ENCODE data around the gene TTC28. TPM values are rescaled to one million over a fixed set of nuclear protein-coding genes. Genes with fewer than 3 reads are reported as not detected.
"Not testable (repeated sequence)": the region's sequence is repeated elsewhere in the genome, so short reads cannot be mapped to it uniquely, and the experiment has no call there.

TTC28 gene
- total RNA-seq, 1 experiment from 2014 or later = 11.2 TPM

- Histone ChIP-seq H3K4me2 (ENCODE audit: low read depth, low read length, poor library complexity, severe bottlenecking) (no peak overlapping the region), H3K4me1 (ENCODE audit: low read length) (peaks cover 5% of the 10 kb centered on the region), H3K9me3 (ENCODE audit: low read length) (no peaks in the 10 kb centered on the region), H3K79me2 (ENCODE audit: low read length) (no peaks in the 10 kb centered on the region; the same call in 1 of the 2 replicates), H2AFZ (ENCODE audit: low read length) (no peak overlapping the region), H3K36me3 (ENCODE audit: insufficient read depth, low read length) (peaks cover 35% of the 10 kb centered on the region; the same call in 1 of the 2 replicates), H3K9ac (ENCODE audit: low read length) (no peak overlapping the region), H3K27ac (ENCODE audit: low read length) (no peak overlapping the region), H3K4me3 (ENCODE audit: low read length) (no peak overlapping the region), H3K9me2 (replicated peaks; ENCODE audit: insufficient read depth, low read length) (no peaks in the 10 kb centered on the region), H4K20me1 (ENCODE audit: insufficient read depth, low read depth, low read length) (no peaks in the 10 kb centered on the region), H3K27me3 (ENCODE audit: low read length) (no peaks in the 10 kb centered on the region)
- DNase-seq = no peak
Measured at GRCh38 chr22:28711820-28712777, 32.5 kb upstream of the TTC28 start.

- Histone ChIP-seq H3K27me3 (ENCODE audit: low read length) (no peaks in the 10 kb centered on the region), H3K9me3 (ENCODE audit: low read length) (no peaks in the 10 kb centered on the region), H3K9ac (ENCODE audit: low read length) (no peak overlapping the region), H3K79me2 (ENCODE audit: low read length) (no peaks in the 10 kb centered on the region), H2AFZ (ENCODE audit: low read length) (no peak overlapping the region), H3K9me2 (replicated peaks; ENCODE audit: insufficient read depth, low read length) (no peaks in the 10 kb centered on the region), H3K4me2 (ENCODE audit: low read depth, low read length, poor library complexity, severe bottlenecking) (no peak overlapping the region), H3K27ac (ENCODE audit: low read length) (no peak overlapping the region), H4K20me1 (ENCODE audit: insufficient read depth, low read depth, low read length) (no peaks in the 10 kb centered on the region), H3K4me3 (ENCODE audit: low read length) (no peak overlapping the region), H3K36me3 (ENCODE audit: insufficient read depth, low read length) (peaks cover 35% of the 10 kb centered on the region; the same call in 1 of the 2 replicates), H3K4me1 (ENCODE audit: low read length) (peaks cover 8% of the 10 kb centered on the region)
- no peak for DNase-seq
Measured at GRCh38 chr22:28711341-28711740, 31.7 kb upstream of the TTC28 start.

- no peak overlapping the region for H3K4me2 ChIP-seq (ENCODE audit: low read depth, low read length, poor library complexity, severe bottlenecking)
Measured at GRCh38 chr22:28710576-28711191, 31.0 kb upstream of the TTC28 start.

GRCh38 chr22:28710107-28710506 is 30.5 kb upstream of the TTC28 start:
- H3K9me2 ChIP-seq (replicated peaks; ENCODE audit: insufficient read depth, low read length) = no peaks in the 10 kb centered on the region
- peaks cover 8% of the 10 kb centered on the region for H3K4me1 ChIP-seq (ENCODE audit: low read length)
- no peak overlapping the region for H3K4me3 ChIP-seq (ENCODE audit: low read length)
- no peak overlapping the region for H3K27ac ChIP-seq (ENCODE audit: low read length)
- no peaks in the 10 kb centered on the region for H4K20me1 ChIP-seq (ENCODE audit: insufficient read depth, low read depth, low read length)
- H3K36me3 ChIP-seq (ENCODE audit: insufficient read depth, low read length) = peaks cover 40% of the 10 kb centered on the region; the same call in 1 of the 2 replicates
- no peak overlapping the region for H3K4me2 ChIP-seq (ENCODE audit: low read depth, low read length, poor library complexity, severe bottlenecking)
- H2AFZ ChIP-seq (ENCODE audit: low read length) = no peak overlapping the region
- H3K27me3 ChIP-seq (ENCODE audit: low read length) = no peaks in the 10 kb centered on the region
- no peak for DNase-seq
- no peak overlapping the region for H3K9ac ChIP-seq (ENCODE audit: low read length)
- H3K79me2 ChIP-seq (ENCODE audit: low read length) = no peaks in the 10 kb centered on the region
- H3K9me3 ChIP-seq (ENCODE audit: low read length) = no peaks in the 10 kb centered on the region

More at GRCh38 chr22:28710576-28711191, 31.0 kb upstream of the TTC28 start:
- Histone ChIP-seq H3K4me3 (ENCODE audit: low read length) (no peak overlapping the region), H3K36me3 (ENCODE audit: insufficient read depth, low read length) (peaks cover 40% of the 10 kb centered on the region; the same call in 1 of the 2 replicates), H3K27ac (ENCODE audit: low read length) (no peak overlapping the region), H3K79me2 (ENCODE audit: low read length) (no peaks in the 10 kb centered on the region), H3K9ac (ENCODE audit: low read length) (no peak overlapping the region), H2AFZ (ENCODE audit: low read length) (no peak overlapping the region), H3K9me3 (ENCODE audit: low read length) (no peaks in the 10 kb centered on the region), H3K4me1 (ENCODE audit: low read length) (peaks cover 8% of the 10 kb centered on the region), H3K9me2 (replicated peaks; ENCODE audit: insufficient read depth, low read length) (no peaks in the 10 kb centered on the region), H3K27me3 (ENCODE audit: low read length) (no peaks in the 10 kb centered on the region), H4K20me1 (ENCODE audit: insufficient read depth, low read depth, low read length) (no peaks in the 10 kb centered on the region)
- DNase-seq = no peak

GRCh38 chr22:28706845-28707244 is 27.2 kb upstream of the TTC28 start:
- Histone ChIP-seq H4K20me1 (ENCODE audit: insufficient read depth, low read depth, low read length) (no peaks in the 10 kb centered on the region), H3K4me3 (ENCODE audit: low read length) (no peak overlapping the region), H3K9ac (ENCODE audit: low read length) (no peak overlapping the region), H3K36me3 (ENCODE audit: insufficient read depth, low read length) (peaks cover 38% of the 10 kb centered on the region), H3K27me3 (ENCODE audit: low read length) (no peaks in the 10 kb centered on the region), H3K9me2 (replicated peaks; ENCODE audit: insufficient read depth, low read length) (no peaks in the 10 kb centered on the region), H3K27ac (ENCODE audit: low read length) (no peak overlapping the region), H3K9me3 (ENCODE audit: low read length) (no peaks in the 10 kb centered on the region), H3K4me1 (ENCODE audit: low read length) (peaks cover 8% of the 10 kb centered on the region), H3K4me2 (ENCODE audit: low read depth, low read length, poor library complexity, severe bottlenecking) (no peak overlapping the region), H3K79me2 (ENCODE audit: low read length) (no peaks in the 10 kb centered on the region), H2AFZ (ENCODE audit: low read length) (no peak overlapping the region)
- DNase-seq = no peak

GRCh38 chr22:28703436-28703835 is 23.8 kb upstream of the TTC28 start:
- Histone ChIP-seq H3K9me3 (ENCODE audit: low read length) (no peaks in the 10 kb centered on the region), H3K4me3 (ENCODE audit: low read length) (no peak overlapping the region), H3K9ac (ENCODE audit: low read length) (no peak overlapping the region), H3K4me2 (ENCODE audit: low read depth, low read length, poor library complexity, severe bottlenecking) (no peak overlapping the region), H3K79me2 (ENCODE audit: low read length) (no peaks in the 10 kb centered on the region), H2AFZ (ENCODE audit: low read length) (no peak overlapping the region), H3K36me3 (ENCODE audit: insufficient read depth, low read length) (peaks cover 35% of the 10 kb centered on the region), H3K27ac (ENCODE audit: low read length) (no peak overlapping the region), H3K9me2 (replicated peaks; ENCODE audit: insufficient read depth, low read length) (no peaks in the 10 kb centered on the region), H3K4me1 (ENCODE audit: low read length) (peaks cover 8% of the 10 kb centered on the region), H4K20me1 (ENCODE audit: insufficient read depth, low read depth, low read length) (no peaks in the 10 kb centered on the region), H3K27me3 (ENCODE audit: low read length) (no peaks in the 10 kb centered on the region)
- DNase-seq = peak; percentile 31

- peak; percentile 21 for DNase-seq
- Histone ChIP-seq H4K20me1 (ENCODE audit: insufficient read depth, low read depth, low read length) (no peaks in the 10 kb centered on the region), H3K27me3 (ENCODE audit: low read length) (no peaks in the 10 kb centered on the region), H3K4me3 (ENCODE audit: low read length) (no peak overlapping the region), H3K4me1 (ENCODE audit: low read length) (peaks cover 8% of the 10 kb centered on the region), H3K36me3 (ENCODE audit: insufficient read depth, low read length) (peaks cover 35% of the 10 kb centered on the region), H3K9me2 (replicated peaks; ENCODE audit: insufficient read depth, low read length) (no peaks in the 10 kb centered on the region), H2AFZ (ENCODE audit: low read length) (no peak overlapping the region), H3K27ac (ENCODE audit: low read length) (no peak overlapping the region), H3K9ac (ENCODE audit: low read length) (no peak overlapping the region), H3K79me2 (ENCODE audit: low read length) (no peaks in the 10 kb centered on the region), H3K9me3 (ENCODE audit: low read length) (no peaks in the 10 kb centered on the region), H3K4me2 (ENCODE audit: low read depth, low read length, poor library complexity, severe bottlenecking) (no peak overlapping the region)
Measured at GRCh38 chr22:28702891-28703290, 23.3 kb upstream of the TTC28 start.

- not testable (repeated sequence) for H3K79me2 ChIP-seq (ENCODE audit: low read length); H3K4me3 ChIP-seq (ENCODE audit: low read length); H3K9me3 ChIP-seq (ENCODE audit: low read length); H3K36me3 ChIP-seq (ENCODE audit: insufficient read depth, low read length); H3K4me2 ChIP-seq (ENCODE audit: low read depth, low read length, poor library complexity, severe bottlenecking); H3K4me1 ChIP-seq (ENCODE audit: low read length); H3K27ac ChIP-seq (ENCODE audit: low read length); H3K9me2 ChIP-seq (replicated peaks; ENCODE audit: insufficient read depth, low read length); H3K9ac ChIP-seq (ENCODE audit: low read length); H3K27me3 ChIP-seq (ENCODE audit: low read length); H4K20me1 ChIP-seq (ENCODE audit: insufficient read depth, low read depth, low read length); H2AFZ ChIP-seq (ENCODE audit: low read length)
- peak; percentile 37 for DNase-seq
Measured at GRCh38 chr22:28693041-28693760, 13.6 kb upstream of the TTC28 start.
